ENCODE data around the gene SPINT2.
A peak's percentile ranks its signal among the peaks of the same experiment; 100 is the strongest.
"Not testable (repeated sequence)": the region's sequence is repeated elsewhere in the genome, so short reads cannot be mapped to it uniquely, and the experiment has no call there.

Gene SPINT2

DNA sequence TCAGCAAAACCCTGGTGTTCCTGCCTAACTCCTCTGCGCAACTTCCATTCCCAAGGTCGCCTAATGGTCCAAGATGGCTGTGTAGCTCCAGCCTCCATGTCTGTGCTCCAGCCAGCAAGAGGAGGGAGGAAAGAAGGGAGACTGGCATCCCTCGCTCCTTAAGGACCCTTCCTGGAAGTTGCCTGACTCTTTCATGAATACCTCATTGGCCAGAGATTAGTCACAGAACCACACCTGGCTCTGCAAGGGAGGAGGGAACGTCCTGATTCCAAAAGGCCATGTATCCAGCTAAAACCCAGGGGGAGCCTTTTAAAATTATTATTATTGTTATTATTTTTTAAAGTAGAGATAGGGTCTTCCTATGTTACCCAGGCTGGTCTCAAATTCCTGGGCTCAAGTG, 60.1 kb downstream of the SPINT2 start:
- DNase-seq = no peak

GRCh38 chr19:38326591-38326990, 62.2 kb downstream of the SPINT2 start:
- no peak for DNase-seq

DNA sequence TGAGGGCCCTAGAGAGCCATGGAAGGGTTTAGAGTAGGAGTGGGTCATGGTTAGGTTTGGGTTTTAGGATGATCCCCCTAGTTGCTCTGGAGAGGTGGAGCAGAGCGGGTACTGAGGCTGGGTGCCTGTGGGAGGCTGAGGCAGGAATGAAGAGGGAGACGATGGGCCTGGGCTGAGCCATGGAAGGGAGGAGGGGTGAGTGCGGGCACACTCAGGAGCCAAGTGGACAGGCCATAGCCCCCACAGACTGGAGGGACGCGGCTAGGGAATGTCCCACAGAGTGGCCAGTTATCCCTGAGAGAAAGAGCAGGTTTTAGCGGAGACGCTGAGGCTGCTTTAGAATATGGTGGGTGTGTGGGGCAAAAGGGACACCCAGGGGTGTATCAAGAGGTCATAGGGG, 65.3 kb downstream of the SPINT2 start:
- no peak for DNase-seq

GRCh38 chr19:38331728-38332127, 67.4 kb downstream of the SPINT2 start:
- DNase-seq = no peak

- no peak for DNase-seq
Observed at GRCh38 chr19:38333245-38333644, 68.9 kb downstream of the SPINT2 start.

- DNase-seq = peak; percentile 92
Observed at GRCh38 chr19:38335949-38336637, 71.7 kb downstream of the SPINT2 start.

DNA sequence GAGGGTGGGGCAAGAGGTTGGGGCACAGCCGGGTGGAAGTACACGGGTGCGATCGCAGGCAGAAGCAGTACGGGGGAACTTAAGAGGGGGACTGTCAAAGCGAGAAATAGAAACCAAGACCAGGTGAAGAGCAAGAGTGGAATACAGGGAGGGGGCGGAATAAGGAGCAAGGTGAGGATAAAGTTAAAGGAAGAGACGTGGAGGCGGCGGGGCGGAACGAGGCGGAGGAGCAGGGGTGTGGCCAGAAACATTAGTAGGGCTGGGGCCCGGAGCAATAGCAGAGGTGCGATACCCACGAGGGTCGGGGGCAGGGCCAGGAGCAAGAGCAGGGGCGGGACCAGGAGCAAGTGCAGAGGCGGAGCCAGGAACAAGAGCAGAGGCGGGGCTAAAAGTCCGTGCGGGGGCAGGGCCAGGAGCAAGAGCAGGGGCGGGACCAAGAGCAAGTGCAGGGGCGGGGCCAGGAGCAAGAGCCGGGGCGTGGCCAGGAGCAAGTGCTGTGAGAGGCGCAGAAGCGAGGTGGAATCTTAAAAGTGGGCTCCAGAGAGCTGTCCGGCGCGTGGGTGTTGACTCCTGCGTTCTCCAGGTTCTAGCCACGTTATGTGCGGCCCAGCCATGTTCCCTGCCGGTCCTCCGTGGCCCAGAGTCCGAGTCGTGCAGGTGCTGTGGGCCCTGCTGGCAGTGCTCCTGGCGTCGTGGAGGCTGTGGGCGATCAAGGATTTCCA, 72.4 kb downstream of the SPINT2 start:
- DNase-seq = peak; percentile 93

DNA sequence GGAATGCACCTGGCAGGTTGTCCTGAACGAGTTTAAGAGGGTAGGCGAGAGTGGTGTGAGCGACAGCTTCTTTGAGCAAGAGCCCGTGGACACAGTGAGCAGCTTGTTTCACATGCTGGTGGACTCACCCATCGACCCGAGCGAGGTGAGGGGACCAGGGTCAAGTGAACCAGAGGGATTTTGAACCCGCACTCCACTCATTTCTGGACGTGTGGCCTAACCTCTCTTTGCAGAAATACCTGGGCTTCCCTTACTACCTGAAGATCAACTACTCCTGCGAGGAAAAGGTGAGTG, 72.9 kb downstream of the SPINT2 start:
- DNase-seq = no peak

DNA sequence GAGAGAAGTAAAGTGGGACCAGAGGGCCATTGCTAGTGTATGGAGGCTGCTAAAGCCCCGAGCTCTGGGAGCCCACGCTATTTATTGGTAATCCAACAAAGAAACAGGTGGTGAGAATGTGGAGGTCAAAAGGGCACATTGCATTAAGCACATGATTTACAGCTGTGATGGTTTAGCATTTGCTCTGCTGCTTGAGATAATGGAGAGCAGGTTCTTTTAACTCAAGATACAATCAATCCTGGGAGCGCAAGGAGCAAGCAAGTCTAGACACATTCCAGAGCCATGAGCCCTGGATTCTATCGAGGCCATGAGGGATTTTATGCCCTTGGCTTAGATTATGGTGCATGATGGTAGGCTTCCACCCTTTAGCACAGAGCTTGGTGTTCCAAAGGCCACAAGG, 74.6 kb downstream of the SPINT2 start:
- DNase-seq = not testable (repeated sequence)

GRCh38 chr19:38340927-38341326, 76.6 kb downstream of the SPINT2 start:
- no peak for DNase-seq

Measured in RPMI8226 (cell line).